ENCODE results near the gene THSD4.
A peak's percentile ranks its signal among the peaks of the same experiment; 100 is the strongest.
"Not testable (repeated sequence)": the region's sequence is repeated elsewhere in the genome, so short reads cannot be mapped to it uniquely, and the experiment has no call there.

Gene THSD4

DNA sequence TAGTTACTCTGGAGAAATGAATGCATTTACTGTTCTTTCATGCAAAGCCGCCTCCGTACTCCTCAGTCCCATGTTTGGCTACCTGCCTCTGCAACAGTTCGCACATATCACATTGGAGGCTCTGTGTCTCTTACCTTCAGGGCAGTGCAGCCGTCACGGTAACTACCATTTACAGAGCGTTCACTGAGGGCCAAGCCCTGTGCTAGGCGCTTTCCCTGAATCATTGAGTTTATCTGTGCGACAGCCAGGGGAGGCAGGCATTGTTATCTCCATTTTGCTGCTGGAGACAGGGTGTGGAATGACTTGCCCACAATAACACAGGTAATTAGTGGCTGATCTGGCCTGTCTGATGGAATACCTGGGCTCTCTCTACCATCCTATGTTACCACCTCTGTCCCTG, 115.0 kb downstream of the THSD4 start:
- peak; percentile 52 to 75 for DNase-seq

DNA sequence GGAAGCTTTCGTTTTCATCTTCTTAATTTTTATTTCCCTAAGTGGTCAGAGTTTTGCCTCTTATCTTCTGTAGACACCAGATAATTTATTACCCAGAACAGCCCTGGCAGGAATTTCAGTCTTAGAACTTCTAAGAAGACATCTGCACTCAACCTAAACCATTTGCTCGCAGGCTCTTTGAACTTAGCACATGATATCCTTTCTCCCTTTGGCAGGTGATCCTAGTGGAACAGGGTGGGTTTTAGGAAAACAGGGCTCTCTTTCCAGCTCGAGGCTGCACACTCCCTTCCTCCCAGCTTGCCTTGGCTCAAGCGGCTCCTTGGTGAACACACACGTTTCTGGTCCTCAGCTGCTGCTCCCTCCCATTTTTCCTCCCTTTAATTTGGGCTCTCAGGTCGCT, 116.5 kb downstream of the THSD4 start:
- DNase-seq = no peak

DNA sequence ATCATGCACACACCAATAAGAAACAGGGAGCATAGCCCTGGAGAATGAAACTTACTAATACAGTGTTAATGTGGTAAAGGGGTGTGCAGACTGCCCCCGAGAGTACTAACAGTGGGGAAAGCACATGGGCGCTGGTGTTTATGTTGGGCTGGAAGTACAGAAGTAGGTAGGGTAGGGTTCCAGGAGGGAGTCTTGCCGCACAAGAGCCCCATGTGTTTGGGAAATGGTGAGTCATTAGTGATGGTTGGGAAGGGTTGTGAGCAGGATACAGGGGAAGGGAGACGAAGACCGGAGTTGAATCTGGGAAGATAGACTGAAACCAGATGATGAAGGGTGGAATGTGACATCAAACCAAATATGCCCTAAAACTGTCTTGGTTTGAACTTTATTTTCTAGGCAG, 117.1 kb downstream of the THSD4 start:
- no peak for DNase-seq

DNA sequence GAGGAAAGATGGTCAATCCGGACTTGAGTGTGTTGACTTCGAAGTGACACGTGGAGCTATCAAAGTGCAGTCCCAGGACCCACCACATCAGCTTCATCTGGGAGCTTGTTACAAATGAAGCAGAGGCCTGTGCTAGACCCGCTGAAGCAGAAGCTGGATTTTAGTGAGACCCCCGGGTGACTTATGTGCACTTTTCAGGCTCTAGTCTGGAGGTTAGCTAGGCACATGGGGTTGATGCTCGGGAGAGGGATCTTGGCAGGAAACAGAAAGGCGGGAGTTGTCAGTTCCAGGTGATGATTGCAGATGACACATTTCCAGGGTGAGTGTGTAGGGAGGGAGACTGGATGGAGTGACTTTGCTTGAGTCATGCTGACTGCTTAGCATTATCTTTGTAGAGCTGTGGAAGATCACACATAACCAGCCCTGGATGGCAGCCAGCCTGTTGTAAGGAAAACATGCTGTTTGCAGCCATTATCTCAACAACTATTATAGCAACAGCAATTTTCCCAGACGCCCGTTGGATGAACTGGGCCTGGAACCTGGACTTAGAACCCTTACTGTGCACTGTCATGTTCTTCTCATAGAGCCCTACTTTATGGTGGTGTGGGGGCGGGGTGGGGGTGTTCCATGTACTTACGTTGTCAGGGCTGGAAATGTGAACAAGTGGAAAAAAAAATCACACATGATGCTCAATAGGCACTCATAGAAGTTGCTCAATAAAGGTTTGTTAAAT, 122.4 kb downstream of the THSD4 start:
- no peak for DNase-seq

DNA sequence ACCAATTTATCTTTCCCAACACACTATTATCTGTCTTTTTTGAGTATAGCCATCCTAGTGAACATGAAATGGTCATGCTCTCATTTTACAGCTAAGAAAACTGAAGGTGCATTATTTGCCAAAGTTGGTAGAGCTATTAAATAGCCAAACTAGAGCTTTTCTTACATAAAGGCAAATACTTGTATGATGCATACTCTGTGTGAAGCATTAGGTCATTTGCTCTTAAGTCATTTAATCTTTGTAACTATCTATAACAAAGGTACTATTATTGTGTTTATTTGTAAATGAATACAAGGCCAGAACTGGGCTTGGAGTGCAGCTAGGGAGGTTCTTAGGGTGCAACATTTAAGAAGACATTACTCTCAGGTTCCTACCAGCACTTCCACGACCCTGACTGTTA, 123.7 kb downstream of the THSD4 start:
- no peak for DNase-seq

DNA sequence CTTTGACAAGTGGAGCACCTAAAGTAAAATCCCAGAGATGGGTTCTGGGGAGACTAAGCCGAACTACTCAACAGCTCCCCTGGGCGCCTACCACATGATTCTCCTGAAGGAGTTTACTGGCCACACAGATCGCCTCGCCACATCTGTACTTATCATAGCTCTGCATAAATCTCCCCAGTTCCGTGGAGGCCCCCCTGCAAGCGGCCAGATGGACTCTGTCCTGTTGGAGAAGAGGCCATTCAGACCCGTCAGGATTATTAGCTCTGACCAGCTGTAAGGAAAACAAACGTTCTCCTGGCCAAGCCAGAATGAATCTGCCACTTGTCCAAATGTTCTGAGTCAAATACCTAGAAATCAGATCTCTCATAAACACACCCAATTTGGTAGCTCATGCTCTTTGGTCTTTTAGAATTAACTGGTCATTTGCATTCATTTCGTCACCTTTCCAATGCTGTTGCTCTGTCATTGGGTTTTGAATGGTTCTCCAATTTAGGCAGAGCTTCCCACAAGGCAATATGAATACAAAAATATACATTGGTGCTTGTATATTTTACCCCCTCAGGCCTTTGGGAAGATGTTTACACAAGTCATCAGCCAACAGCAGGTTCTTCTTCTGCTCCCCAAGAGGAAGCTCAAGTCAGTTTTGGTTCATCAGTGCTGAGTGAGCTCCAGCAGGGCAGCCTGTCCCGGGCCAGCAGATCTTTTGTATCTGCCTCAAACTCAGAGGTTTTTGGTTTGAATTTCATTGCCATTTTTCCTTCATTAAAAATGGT, 124.5 kb downstream of the THSD4 start:
- DNase-seq = no peak

DNA sequence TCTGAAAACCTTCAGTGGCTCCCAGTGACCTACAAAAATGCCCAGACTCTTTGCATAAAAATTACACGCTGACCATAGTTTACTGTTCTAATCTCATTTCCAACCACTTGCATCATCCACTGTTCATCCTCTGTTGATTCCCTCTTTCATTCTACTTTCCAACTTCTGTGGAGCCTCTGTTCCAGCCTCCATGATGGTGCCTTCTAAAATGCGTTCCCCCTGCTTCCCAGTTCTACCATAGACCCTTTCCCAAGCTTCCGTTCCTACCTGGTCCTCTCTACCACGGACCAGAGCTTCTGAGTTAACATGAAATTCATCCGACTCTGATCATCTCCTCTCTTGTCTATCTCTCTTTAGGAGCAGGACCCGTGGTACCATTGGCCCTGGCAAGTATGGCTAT, 127.0 kb downstream of the THSD4 start:
- DNase-seq = no peak

DNA sequence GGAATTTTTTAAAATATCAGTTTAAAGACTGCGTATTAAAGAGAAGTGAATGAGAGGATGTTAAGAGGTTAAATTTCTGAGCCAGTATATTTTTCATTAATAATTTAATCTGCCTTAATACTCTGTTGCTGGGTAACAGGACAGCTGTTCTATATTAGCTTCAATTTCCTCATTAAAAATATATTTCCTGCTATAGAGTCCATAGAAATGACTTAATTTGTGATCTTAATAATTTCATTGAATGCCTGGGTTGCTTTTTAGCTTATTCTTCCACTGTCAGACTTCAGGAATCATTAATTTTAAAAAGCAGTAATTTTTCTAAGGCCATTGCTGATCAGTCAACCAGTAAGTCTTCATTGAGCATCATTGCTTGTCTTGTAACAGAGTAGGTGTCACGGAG, 129.0 kb downstream of the THSD4 start:
- DNase-seq = no peak

DNA sequence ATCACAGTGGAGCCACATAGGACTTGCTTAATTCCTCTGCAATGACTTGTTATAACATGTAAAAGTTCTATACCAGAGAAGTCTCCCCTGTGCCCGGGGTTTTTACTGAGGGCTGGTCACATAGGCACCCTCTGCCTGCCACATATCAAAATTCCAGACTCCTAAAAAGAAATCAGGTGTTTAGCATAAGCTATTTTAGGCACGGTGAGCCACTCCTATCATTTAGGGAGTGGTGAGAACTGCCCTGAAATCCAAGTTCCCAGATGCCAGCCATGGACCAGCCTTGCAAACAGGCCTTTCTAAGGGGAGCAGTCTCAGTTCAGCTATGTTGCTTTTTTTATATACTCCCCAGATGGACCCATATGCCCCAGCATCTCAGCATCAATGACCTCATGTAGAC, 130.3 kb downstream of the THSD4 start:
- no peak for DNase-seq

DNA sequence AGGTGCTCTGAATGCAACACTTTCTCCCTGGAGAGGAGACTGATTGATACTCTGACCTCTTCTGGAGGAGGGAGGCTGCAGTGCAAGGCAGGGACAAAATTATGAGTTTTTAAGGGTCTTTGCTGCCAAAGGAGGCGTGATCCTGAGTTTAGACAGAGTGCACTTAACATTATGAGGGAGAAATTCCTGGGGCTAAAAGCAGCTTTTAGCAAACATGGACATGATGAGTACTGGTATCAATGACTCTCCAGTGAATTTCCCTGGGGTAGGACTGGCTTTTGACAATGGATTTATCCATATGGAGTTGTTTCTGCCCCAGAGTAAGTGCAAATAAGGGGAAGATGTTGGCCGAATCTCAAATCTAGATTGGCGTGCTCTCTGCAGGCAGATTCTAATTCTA, 133.1 kb downstream of the THSD4 start:
- DNase-seq = no peak

DNA sequence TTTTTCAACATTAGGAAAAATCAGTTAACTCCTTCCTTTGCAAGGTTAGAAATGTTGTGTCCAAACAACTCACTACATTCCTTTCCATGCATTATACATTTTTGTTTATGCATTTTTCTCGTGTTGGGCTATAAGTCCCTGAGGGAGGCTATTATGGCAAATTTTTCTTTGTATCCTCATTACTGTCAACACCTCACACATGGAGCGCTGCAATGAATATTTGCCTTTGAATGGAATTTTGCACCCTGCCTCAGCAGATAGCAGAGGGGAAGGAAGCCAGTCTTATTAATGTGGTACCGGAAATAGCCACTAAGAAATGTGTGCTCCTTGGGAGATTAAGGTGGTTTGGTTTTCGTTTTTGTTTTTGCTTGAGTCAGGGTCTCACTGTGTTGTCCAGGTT, 134.7 kb downstream of the THSD4 start:
- DNase-seq = no peak

DNA sequence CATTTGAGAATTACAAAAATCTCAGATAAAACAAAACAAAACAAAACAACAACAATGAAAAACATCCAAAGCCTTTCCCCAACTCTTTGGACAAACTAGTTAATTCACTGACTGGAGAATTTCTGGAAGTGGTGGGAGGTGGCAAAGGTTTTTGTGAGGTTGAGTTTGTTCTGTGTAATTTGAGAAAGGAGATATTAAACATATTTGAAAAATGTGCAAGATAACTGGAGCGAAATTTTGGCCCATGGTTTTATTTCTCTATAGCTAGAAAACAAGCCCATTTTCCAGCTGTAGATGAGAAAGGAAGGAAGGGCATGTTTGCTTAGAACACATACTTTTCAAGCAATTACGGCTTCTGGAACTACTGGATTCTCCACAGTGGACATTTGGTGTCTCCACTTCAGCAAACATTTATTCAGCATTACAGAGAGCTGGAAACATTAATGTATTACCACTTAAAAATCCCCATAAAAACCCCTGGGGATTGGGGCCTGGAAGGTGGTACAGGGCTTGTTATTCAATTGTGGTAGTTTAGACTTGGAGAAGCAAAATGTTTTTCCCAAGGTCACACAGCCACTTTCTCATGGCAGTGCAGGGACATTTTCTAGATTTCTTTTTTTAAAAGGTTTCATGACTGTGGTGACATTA, 135.8 kb downstream of the THSD4 start:
- DNase-seq = no peak

DNA sequence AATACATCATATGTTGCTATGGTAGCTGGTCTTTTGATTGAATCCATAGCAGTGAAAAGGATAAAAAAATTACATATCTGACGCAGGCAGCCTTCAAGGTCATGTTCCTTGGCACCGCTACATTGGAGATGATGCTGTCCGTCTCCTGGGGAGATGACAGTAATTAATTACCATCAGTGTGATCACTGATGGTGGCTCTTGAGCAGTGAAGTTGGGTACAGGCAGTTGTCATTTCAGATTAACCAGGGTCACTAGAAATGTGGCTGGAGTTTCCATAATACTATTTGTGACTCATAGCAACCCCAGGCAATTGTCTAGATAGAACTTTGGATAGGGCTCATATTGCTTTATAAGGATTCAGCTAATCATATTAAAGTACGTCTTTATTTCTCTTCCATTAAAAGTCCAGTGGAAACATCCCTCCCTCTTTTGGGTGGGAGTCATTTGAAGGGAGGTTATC, 136.3 kb downstream of the THSD4 start:
- DNase-seq = no peak

DNA sequence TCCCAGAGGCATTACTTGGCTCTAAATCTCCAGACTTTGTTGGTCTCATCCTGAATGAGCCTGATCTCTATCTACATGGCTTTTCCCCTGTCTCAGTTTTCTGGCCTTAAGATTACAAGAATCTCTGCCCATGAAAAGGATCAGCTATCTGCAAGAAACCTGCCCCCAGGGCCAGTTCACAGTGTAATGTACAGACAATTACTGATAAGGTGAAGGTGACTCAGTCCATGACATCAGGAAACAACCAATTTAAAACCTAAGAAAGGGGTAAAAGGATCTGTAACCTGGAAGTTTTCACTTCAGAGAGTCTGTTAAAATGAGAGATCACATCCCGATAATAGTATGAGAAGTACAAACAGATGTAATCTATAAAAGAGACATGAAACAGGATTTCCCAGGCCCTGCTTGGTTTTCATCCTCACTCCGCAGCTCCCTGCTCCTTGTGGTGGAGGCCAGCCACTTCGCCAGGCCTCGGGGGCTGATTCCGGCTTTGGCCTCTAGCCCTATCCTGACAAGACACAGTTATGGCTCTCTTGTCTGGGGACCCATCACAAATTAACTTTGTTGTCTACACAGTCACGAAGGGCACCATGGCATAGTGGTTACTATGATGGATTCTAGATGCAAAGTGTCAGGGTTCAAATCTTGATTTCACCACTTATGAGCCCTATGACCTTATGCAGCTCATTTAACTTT, 136.9 kb downstream of the THSD4 start:
- no peak for DNase-seq

DNA sequence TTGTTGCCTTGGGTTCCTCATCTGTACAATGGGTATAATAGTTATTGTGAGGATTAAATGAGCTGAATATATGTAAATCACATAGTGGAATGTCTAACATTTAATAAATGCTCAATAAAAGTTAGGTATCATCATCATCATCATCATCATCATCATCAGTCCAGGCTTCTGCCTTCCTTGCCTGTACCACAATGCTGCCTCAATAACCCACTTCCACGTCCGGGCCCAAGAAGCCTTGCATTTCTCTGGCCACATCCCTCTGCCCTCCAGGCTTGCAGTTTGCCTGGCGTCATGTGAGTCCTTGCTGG, 137.4 kb downstream of the THSD4 start:
- DNase-seq = no peak

DNA sequence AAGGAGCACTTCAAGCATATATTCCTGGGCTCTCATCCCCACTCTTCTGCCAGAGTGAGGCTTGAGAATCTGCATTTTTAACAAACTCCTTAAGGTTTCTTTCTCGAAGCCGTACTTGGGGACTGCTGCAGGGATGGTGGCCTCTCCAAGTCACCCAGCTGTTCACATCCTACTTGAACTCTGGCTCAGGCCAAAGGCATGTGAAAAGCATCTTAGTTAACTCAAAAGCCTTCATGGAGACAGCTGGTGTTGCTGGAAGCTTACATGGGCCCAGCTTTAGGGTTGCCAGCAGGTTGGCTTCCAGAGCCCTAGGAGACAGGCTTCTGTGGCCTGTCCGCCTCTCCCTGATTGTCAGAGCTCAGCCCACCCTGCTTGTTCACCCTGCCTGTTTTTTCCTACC, 139.2 kb downstream of the THSD4 start:
- no peak for DNase-seq

DNA sequence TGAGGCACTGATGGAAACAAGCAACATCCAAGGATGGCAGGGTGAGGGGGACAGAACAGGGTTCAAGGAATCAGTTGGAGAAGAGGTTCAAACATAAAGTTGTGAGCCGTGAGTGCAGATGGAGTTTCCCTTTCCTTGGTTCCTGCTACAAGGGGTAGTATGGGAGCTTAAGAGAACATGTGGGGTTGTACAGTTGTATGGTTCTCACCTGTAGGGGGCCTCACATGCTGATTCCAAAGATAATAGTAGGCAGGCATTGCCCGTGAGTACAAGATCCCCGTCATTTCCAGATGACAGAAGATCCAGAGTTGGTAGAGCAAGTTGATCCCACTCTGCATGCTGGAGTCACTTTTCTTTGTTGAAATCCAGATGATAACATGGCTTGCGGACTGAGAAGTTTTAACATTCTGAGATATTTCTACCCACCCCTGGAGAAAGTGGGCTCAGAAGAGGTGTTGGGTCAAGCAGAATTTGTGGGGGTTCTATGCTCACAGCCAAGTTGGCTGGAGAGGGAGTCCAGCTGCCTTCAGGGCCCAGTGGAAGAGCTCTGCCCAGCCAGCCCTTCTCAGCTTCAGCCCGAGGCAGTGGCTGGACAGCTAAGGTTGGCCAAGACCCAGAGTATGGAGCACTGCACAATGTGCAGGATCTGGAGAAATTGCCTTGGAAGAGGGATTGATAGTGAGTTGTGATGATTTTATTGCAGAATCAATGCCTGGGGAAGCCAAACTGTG, 141.8 kb downstream of the THSD4 start:
- DNase-seq = no peak

DNA sequence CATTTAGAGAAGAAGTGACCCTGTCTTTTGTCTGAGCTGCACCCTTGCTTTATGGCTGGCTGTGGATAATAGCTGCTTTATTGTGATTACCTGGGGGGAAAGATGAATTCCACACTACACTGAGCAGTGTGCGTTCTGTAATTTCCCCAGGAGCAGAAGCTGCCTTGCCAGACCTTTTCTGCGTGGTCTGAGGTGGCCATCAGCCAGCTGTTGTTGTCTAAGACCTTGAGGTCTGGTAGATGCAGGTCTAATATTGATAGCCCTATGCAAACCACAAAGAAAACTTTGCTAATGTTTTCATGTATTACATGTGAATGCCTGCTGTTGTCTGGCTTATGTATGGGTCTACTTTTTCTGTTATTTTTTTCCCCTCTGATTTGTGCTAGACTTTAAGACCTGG, 144.6 kb downstream of the THSD4 start:
- DNase-seq = no peak

DNA sequence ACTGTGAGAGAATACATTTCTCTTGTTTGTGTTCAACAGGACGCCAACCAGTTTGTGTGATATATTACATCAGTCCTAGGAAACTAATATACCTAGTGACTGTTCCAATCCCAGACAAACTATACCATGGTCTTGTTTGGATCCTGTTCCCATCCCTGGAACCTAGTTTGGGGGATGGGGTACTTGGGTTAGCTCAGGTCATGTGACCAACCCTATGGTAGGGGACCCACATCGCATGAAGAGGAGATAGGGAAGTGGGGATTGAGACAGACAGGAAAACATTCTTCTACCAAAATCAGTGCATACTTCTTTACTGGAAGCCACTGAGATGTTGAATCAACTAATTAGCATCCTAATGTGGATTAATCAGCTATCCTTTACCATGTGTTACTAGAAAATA, 146.1 kb downstream of the THSD4 start:
- DNase-seq = no peak

DNA sequence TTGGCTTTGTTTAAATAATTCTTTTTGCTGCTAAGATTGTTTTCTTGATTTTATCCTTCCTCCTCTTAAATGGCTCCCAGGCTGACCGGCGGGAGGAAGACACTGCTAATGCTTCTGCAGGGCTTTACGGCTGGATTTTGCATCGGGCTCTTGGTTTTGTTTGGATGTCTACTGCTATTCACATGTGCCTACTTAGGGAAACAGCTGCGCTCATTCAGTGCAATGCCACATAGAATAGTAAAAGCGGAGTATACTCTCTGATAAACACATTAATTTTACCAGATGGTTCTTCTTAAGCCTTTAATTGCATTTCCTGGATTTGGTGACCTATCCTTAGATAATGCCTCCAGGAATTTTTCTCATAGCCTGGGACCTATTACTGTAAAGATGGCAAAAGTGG, 146.6 kb downstream of the THSD4 start:
- no peak for DNase-seq

DNA sequence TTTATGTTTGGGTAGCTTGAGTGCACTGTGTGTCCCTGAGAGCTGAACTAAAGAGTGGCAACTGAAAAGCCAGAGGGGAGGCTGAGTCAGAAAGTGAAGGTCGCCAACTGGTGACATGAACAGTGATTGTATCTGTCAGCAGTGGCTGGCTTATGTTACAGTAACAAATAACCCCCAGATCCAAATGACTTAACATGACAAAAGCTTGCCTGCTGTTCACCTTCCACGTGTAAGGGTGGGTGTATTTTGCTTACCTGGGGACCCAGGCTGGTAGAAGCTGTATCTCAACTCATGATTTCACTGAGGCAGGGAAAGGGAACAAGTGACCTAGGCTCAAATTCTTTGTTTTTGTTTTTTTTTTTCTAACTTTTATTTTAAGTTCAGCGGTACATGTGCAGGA, 147.3 kb downstream of the THSD4 start:
- DNase-seq = no peak

DNA sequence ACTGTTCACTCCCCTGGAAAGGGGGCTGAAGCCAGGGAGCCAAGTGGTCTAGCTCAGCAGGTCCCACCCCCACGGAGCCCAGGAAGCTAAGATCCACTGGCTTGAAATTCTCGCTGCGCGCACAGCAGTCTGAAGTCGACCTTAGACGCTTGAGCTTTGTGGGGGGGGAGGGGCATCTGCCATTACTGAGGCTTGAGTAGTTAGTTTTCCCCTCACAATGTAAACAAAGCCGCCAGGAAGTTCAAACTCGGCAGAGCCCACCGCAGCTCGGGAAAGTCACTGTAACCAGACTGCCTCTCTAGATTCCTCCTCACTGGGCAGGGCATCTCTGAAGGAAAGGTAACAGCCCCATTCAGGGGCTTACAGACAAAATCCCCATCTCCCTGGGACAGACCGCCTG, 150.3 kb downstream of the THSD4 start:
- DNase-seq = not testable (repeated sequence)

DNA sequence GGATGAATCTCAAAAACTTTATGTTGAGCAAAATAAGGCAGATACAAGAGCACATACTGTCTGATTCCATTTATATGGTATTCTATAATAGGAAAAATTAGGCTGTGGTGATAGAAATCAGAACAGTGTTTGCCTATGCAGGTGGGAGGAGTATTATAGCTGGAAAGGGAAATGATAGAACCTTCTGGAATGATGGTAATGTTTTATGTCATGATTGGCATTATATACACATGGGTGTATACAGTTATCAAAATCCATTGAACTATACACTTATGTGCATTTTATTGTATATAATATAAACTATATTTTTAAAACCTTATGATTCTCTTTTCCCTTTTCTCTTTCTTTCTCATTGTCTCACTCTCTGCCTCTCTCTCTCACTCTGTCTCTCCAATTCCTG, 156.1 kb downstream of the THSD4 start:
- DNase-seq = no peak
